PC-9 (cell line): ENCODE results near the gene TRMT112. TPM values are rescaled to one million over a fixed set of nuclear protein-coding genes. Genes with fewer than 3 reads are reported as not detected.
A peak's percentile ranks its signal among the peaks of the same experiment; 100 is the strongest.

Source experiments
- BruUV-seq: library from RNA; stranded (reverse); fragments of 400-500 nt; replicated peaks from 2 replicates; lab custom pipeline; 2021; lab: Mats Ljungman, UMichigan
- CTCF ChIA-PET: fragments of 300-600 bp; sonication (Branson Sonifier 250); formaldehyde crosslinking; loops from one replicate; lab custom pipeline; 2022; ENCODE audit warnings: antibody characterized with exemption; lab: Charles Lee
- POLR2A ChIA-PET: fragments of 300-600 bp; sonication (Branson Sonifier 250); formaldehyde crosslinking; loops from one replicate; lab custom pipeline; 2022; ENCODE audit warnings: antibody characterized with exemption; ENCODE audit not compliant: unreplicated experiment; lab: Charles Lee
- DNase-seq, 2 experiments: peaks; one replicate each; pipeline versions ENCODE4 v3.0.0 to v3.0.0-alpha.2; 2015 to 2022; ENCODE audit warnings: mixed read lengths in 1 of 2
- H2AFZ ChIP-seq: fragments of 200-600 bp; sonication (generic); 2 replicates; pipeline ENCODE4 v1.8.1; 2017; ENCODE audit warnings: antibody characterized with exemption
- H3F3A ChIP-seq: fragments of 200-600 bp; sonication (generic); 2 replicates; pipeline ENCODE4 v1.8.1; 2017; ENCODE audit warnings: antibody characterized with exemption, mild to moderate bottlenecking, low read depth; ENCODE audit not compliant: insufficient read depth
- H3K27ac ChIP-seq: fragments of 200-600 bp; sonication (generic); 2 replicates; pipeline ENCODE4 v1.6.1; 2016; ENCODE audit warnings: mixed run types
- H3K27me3 ChIP-seq: fragments of 200-600 bp; sonication (generic); 2 replicates; pipeline ENCODE4 v1.6.1; 2016; ENCODE audit warnings: low read depth, mixed run types; ENCODE audit not compliant: insufficient read depth
- H3K36me3 ChIP-seq: fragments of 200-600 bp; sonication (generic); 2 replicates; pipeline ENCODE4 v1.6.1; 2016; ENCODE audit warnings: low read depth, mixed run types
- H3K4me1 ChIP-seq: fragments of 200-600 bp; sonication (generic); replicated peaks from 2 replicates; pipeline ENCODE4 v1.6.1; 2016; ENCODE audit warnings: mixed run types; ENCODE audit not compliant: insufficient read depth
- H3K4me2 ChIP-seq: fragments of 200-600 bp; sonication (generic); 2 replicates; pipeline ENCODE4 v1.6.1; 2017; ENCODE audit warnings: mixed run types
- H3K4me3 ChIP-seq: fragments of 200-600 bp; sonication (generic); 2 replicates; pipeline ENCODE4 v1.6.1; 2016; ENCODE audit warnings: mixed run types
- H3K79me2 ChIP-seq: fragments of 200-600 bp; sonication (generic); 2 replicates; pipeline ENCODE4 v1.6.1; 2017; ENCODE audit warnings: low read depth, mixed run types
- H3K9me2 ChIP-seq: fragments of 200-600 bp; sonication (generic); 2 replicates; pipeline ENCODE4 v1.8.1; 2017; ENCODE audit warnings: mild to moderate bottlenecking; ENCODE audit not compliant: insufficient read depth
- H3K9me3 ChIP-seq: fragments of 200-600 bp; sonication (generic); 2 replicates; pipeline ENCODE4 v1.8.1; 2016; ENCODE audit warnings: low read depth; ENCODE audit not compliant: insufficient read depth
- H4K20me1 ChIP-seq: fragments of 200-600 bp; sonication (generic); 2 replicates; pipeline ENCODE4 v1.8.1; 2017; ENCODE audit not compliant: insufficient read depth
- EZH2 ChIP-seq: fragments of 200-600 bp; sonication (generic); IDR thresholded peaks from 2 replicates; pipeline ENCODE4 v1.8.0; 2017; ENCODE audit warnings: antibody characterized with exemption, low read depth
- intact Hi-C: fragments of 100-400 bp; cut with micrococcal nuclease; formaldehyde crosslinking; loops from one replicate; pipeline ENCODE4 v1.10.0; 2022; ENCODE audit not compliant: unreplicated experiment
- total RNA-seq: library from RNA; stranded (reverse); gene quantifications from 2 replicates; pipeline ENCODE4 v1.2.3, GENCODE V29; 2021
- TF ChIP-seq, protein P1 (sequence below): fragments of 200-600 bp; sonication (generic); conservative IDR thresholded peaks from 2 replicates; pipeline ENCODE4 v1.6.1; 2017; ENCODE audit warnings: mixed run types, antibody characterized with exemption, mild to moderate bottlenecking, moderate library complexity

TRMT112 gene
- total RNA-seq, 1 experiment from 2014 or later = 275 TPM

DNA sequence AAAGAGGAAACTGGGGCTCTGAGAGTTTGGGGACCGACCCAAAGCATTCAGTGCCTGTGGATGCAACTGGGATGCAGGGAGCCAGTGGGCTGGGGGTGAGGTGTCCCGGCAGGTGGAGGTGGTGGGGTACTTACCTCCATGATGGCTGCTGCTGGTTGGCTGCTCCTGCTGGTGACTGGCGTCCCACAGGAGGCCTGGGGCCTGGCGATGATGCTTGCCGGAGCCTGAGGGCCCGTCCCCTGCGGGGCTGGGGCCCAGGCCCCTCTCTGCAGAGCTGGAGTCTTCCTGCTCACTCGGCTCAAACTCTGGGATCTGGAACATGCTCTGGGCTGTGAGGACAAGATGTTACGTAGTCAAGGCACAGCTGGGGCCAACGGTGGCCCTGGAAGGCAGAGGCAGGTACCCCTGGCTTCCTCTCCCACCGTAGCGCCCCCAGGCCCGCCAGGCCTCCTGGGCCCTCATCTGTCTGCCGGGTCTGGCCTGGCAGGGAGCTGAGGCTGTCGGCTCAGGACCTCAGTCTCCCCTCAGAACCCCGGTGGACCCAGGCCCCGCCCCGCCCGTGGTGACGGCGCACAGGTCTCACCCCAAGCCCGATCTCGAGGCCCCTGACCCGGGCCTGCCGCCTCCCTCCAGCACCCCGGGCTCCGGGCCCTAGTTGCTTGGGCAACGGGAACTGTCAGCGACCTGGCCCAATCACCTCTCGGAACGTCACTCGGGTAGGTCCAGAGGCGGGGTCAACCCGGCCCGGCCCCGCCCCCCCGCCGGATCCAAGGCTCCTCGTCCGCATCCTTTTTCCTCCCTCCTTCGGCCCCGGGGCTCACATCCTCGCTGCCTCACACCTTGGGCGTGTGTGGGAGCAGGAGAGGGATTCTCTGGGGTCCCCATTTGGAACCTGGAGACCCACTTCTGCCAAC lies 33.1 kb downstream of the TRMT112 start, which contains the start of gene BAD:
BAD (minus strand) TSS at position 618 of the 914 bp plus-strand sequence; CDS start at position 321, 297 bp downstream.
- peaks cover 15% of the 10 kb centered on the region; the same call in 1 of the 2 replicates for H3K79me2 ChIP-seq
- H3K9me3 ChIP-seq = no peaks in the 10 kb centered on the region
- H2AFZ ChIP-seq = peak within 1 kb of the TSS; percentile 83
- H3K4me1 ChIP-seq = peaks cover 22% of the 10 kb centered on the region
- peaks cover 17% of the 10 kb centered on the region; the same call in 1 of the 2 replicates for H3F3A ChIP-seq
- no peaks in the 10 kb centered on the region for H3K27me3 ChIP-seq
- H4K20me1 ChIP-seq = no peaks in the 10 kb centered on the region
- H3K9me2 ChIP-seq = no peaks in the 10 kb centered on the region
- TF ChIP-seq, protein P1, sequence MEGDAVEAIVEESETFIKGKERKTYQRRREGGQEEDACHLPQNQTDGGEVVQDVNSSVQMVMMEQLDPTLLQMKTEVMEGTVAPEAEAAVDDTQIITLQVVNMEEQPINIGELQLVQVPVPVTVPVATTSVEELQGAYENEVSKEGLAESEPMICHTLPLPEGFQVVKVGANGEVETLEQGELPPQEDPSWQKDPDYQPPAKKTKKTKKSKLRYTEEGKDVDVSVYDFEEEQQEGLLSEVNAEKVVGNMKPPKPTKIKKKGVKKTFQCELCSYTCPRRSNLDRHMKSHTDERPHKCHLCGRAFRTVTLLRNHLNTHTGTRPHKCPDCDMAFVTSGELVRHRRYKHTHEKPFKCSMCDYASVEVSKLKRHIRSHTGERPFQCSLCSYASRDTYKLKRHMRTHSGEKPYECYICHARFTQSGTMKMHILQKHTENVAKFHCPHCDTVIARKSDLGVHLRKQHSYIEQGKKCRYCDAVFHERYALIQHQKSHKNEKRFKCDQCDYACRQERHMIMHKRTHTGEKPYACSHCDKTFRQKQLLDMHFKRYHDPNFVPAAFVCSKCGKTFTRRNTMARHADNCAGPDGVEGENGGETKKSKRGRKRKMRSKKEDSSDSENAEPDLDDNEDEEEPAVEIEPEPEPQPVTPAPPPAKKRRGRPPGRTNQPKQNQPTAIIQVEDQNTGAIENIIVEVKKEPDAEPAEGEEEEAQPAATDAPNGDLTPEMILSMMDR = no peak
- TF ChIP-seq EZH2 = no peak
- peak within 1 kb of the TSS; percentile 54 for H3K27ac ChIP-seq
- H3K36me3 ChIP-seq = no peaks in the 10 kb centered on the region
- CTCF ChIA-PET = interaction anchor here (0.6 to 1.5 kb wide), 7 partner anchors 13 to 564 kb away, joined by 3 to 7 read pairs (median 4); no protein-coding TSS in a partner anchor
- intact Hi-C loops = loop anchor here (1.0 kb wide), 1 partner anchor 21 kb away; the partner anchor contains the start of gene ESRRA
- POLR2A ChIA-PET = interaction anchor here (0.5 to 0.7 kb wide), 3 partner anchors 13 to 17 kb away, joined by 3 to 5 read pairs (median 5); no protein-coding TSS in a partner anchor
- BruUV-seq = no TSS peak
- peak within 1 kb of the TSS; percentile 82 for H3K4me2 ChIP-seq
- DNase-seq = peak; percentile 87 to 95
- peak within 1 kb of the TSS; percentile 67 for H3K4me3 ChIP-seq

DNA sequence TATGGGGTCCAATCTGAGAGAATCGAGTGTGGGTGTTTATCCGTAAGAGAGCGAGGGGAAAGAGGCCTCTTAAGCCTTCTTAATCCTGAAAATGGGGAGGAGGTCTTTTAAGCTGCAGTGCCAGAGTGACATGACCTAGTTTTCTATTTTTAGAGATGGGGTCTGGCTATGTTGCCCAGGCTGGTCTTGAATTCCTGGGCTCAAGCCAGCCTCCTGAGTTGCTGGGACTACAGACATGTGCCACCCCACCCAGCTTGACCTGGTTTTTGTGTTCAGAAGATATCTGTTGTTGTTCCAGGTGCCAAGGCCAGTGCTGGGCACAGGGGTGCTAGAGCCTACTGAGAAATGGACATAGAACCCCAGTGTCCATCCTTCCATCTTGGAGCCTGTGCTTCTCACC lies 34.3 kb downstream of the TRMT112 start:
- Histone ChIP-seq H3K4me1 (peaks cover 22% of the 10 kb centered on the region), H3K4me2 (peak overlapping the region; percentile 82; the same call in 1 of the 2 replicates), H3K9me2 (no peaks in the 10 kb centered on the region), H3K4me3 (no peak overlapping the region), H4K20me1 (no peaks in the 10 kb centered on the region), H3K27ac (no peak overlapping the region), H3K36me3 (no peaks in the 10 kb centered on the region), H3F3A (peaks cover 17% of the 10 kb centered on the region; the same call in 1 of the 2 replicates), H2AFZ (no peak overlapping the region), H3K9me3 (no peaks in the 10 kb centered on the region), H3K27me3 (no peaks in the 10 kb centered on the region), H3K79me2 (peaks cover 15% of the 10 kb centered on the region; the same call in 1 of the 2 replicates)
- CTCF ChIA-PET = interaction anchor here (0.6 to 0.7 kb wide), 3 partner anchors 23 to 98 kb away, joined by 3 to 7 read pairs (median 3); no protein-coding TSS in a partner anchor
- no TSS peak for BruUV-seq
- POLR2A ChIA-PET = no interaction called here
- DNase-seq = peak in 1 of 2 experiments; percentile 15
- TF ChIP-seq, protein P1 = no peak
- no peak for TF ChIP-seq EZH2
- intact Hi-C loops = no loop called here
